ENCODE data around the gene USP36.

GRCh38 chr17:78798695-78799559, 41.7 kb downstream of the USP36 start:
- TF ChIP-seq CTCF (IDR thresholded peaks at IDR 0.05) (peak in 3 of 4 experiments; percentile 44 to 62 (median 60)), POLR2A (IDR thresholded peaks at IDR 0.05) (no peak), POLR2AphosphoS5 (IDR thresholded peaks at IDR 0.05) (no peak)

Data from prostate gland (tissue), 2 donors.